Measurements from ENCODE around the gene PNN.
"Not testable (repeated sequence)": the region's sequence is repeated elsewhere in the genome, so short reads cannot be mapped to it uniquely, and the experiment has no call there.

Gene PNN

DNA sequence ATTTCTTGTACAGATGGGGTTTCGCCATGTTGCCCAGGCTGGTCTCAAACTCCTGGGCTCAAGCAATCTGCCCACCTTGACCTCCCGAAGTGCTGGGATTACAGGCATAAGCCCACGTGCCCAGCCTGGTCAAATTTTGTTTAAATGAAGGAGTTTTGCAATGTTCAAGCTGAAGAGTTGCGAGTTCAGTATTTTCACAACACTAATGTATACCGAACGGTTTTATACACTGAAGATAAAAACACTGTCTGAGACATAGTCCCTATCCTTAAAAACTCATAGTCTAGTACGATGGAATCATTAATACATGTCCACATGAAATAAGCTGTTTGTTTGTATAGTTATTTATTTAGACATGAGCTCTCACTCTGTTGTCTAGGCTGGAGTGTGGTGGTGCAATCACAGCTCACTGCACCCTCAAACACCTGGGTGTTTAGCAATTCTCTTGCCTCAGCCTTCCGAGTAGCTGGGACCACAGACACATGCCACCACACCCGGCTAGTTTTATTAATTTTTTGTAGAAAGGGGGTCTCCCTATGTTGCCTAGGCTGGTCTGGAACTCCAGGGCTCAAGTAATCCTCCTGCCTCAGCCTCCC, 20.4 kb upstream of the PNN start:
- Histone ChIP-seq H3K27me3 (replicated peaks) (no peaks in the 10 kb centered on the region), H3K27ac (no peak overlapping the region), H3K36me3 (replicated peaks) (peaks cover 22% of the 10 kb centered on the region), H3K4me3 (ENCODE audit: low read depth, low read length) (no peak overlapping the region)
- in situ Hi-C loops (cut with HindIII; ENCODE audit: low pct_ligation_motif_present, low sequenced_read_pairs) = no loop called here
- TF ChIP-seq, protein P1, sequence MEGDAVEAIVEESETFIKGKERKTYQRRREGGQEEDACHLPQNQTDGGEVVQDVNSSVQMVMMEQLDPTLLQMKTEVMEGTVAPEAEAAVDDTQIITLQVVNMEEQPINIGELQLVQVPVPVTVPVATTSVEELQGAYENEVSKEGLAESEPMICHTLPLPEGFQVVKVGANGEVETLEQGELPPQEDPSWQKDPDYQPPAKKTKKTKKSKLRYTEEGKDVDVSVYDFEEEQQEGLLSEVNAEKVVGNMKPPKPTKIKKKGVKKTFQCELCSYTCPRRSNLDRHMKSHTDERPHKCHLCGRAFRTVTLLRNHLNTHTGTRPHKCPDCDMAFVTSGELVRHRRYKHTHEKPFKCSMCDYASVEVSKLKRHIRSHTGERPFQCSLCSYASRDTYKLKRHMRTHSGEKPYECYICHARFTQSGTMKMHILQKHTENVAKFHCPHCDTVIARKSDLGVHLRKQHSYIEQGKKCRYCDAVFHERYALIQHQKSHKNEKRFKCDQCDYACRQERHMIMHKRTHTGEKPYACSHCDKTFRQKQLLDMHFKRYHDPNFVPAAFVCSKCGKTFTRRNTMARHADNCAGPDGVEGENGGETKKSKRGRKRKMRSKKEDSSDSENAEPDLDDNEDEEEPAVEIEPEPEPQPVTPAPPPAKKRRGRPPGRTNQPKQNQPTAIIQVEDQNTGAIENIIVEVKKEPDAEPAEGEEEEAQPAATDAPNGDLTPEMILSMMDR (IDR thresholded peaks at IDR 0.05; ENCODE audit: low read depth, low read length, missing control alignments) = no peak
- no peak for DNase-seq

DNA sequence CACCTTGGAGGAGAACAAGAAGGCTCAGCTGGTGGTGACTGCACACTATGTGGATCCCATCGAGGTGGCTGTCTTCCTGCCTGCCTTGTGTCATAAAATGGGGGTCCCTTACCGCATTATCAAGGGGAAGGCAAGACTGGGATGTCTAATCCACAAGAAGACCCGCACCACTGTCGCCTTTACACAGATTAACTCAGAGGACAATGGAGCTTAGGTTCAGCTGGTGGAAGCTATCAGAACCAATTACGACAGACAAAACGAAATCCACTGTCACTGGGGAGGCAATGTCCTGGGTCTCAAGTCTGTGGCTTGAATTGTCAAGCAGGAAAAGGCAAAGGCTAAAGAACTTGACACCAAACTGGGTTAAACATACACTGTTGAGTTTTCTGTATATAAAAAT, 17.6 kb upstream of the PNN start:
- H3K4me3 ChIP-seq (ENCODE audit: low read depth, low read length) = no peak overlapping the region
- TF ChIP-seq, protein P1 (IDR thresholded peaks at IDR 0.05; ENCODE audit: low read depth, low read length, missing control alignments) = no peak
- DNase-seq = no peak
- H3K27me3 ChIP-seq (replicated peaks) = no peaks in the 10 kb centered on the region
- H3K36me3 ChIP-seq (replicated peaks) = peaks cover 13% of the 10 kb centered on the region
- no peak overlapping the region for H3K27ac ChIP-seq
- in situ Hi-C loops (cut with HindIII; ENCODE audit: low pct_ligation_motif_present, low sequenced_read_pairs) = no loop called here

DNA sequence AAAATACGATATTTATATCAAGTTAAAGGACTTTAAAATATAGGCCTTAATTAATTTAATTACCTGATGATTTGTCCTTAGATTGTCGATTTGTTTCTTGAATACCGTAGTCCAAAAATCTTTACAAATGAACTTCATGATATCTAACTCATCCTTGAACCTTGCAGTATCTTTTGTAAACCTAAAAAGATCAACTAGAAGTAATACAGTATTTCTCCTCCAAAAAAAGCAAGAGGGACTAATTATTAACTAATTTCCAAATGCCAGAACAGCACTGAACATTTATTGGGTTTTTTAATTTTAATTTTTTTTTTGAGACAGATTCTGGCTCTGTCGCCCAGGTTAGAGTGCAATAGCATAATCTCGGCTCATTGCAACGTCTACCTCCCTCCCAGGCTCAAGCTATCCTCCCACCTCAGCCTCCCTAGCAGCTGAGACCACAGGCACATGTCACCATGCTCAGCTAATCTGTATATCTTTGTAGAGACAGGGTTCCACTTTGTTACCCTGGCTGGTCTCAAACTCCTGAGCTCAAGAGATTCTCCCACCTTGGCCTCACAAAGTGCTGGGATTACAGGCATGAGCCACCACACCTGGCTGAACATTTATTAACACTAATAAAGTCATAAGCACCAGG, 16.7 kb upstream of the PNN start:
- no peak for DNase-seq
- no peaks in the 10 kb centered on the region for H3K27me3 ChIP-seq (replicated peaks)
- H3K4me3 ChIP-seq (ENCODE audit: low read depth, low read length) = no peak overlapping the region
- no peak overlapping the region for H3K27ac ChIP-seq
- in situ Hi-C loops (cut with HindIII; ENCODE audit: low pct_ligation_motif_present, low sequenced_read_pairs) = no loop called here
- TF ChIP-seq, protein P1 (IDR thresholded peaks at IDR 0.05; ENCODE audit: low read depth, low read length, missing control alignments) = no peak
- peaks cover 15% of the 10 kb centered on the region for H3K36me3 ChIP-seq (replicated peaks)

DNA sequence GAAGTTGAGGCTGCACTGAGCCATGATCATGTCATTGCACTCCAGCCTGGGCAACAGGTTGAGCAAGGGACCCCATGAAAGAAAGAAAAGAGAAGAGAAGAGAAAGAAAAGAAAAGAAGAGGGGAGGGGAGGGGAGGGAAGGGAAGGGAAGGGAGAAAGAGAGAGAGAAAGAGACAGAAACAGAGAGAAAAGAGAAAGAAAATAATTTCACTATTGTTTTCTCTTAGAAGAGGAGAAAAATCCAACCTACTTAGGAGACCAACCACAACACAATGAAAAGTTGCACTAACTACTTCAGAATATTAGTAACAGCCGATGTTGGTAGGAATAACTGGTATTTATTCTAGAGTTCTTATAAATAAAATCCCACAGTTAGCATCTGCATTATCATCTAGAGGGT, 14.6 kb upstream of the PNN start:
- in situ Hi-C loops (cut with HindIII; ENCODE audit: low pct_ligation_motif_present, low sequenced_read_pairs) = no loop called here
- DNase-seq = no peak
- Histone ChIP-seq H3K36me3 (replicated peaks) (peaks cover 16% of the 10 kb centered on the region), H3K27me3 (replicated peaks) (no peaks in the 10 kb centered on the region), H3K27ac (no peak overlapping the region), H3K4me3 (ENCODE audit: low read depth, low read length) (no peak overlapping the region)
- TF ChIP-seq, protein P1 (IDR thresholded peaks at IDR 0.05; ENCODE audit: low read depth, low read length, missing control alignments) = no peak

DNA sequence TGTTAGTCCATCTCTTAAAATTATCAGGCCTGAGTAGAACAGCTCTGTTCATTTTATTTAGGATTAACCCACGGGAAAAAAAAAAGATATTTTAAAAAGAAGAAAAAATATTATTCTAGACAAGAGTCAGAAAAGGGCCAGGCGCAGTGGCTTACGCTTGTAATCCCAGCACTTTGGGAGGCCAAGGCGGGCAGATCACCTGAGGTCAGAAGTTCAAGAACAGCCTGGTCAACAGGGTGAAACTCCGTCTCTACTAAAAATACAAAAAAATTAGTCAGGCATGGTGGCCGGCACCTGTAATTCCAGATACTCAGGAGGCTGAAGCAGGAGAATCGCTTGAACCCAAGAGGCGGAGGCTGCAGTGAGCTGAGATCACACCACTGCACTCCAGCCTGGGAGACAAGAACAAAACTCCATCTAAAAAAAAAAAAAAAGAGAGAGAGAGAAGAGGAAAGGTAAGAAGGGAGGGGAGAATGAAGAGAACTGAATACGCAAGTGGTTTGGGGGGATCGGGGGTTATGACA, 7.2 kb upstream of the PNN start:
- in situ Hi-C loops (cut with HindIII; ENCODE audit: low pct_ligation_motif_present, low sequenced_read_pairs); H3K27me3 ChIP-seq (replicated peaks); DNase-seq; H3K27ac ChIP-seq; H3K4me3 ChIP-seq (ENCODE audit: low read depth, low read length); H3K36me3 ChIP-seq (replicated peaks): not testable (repeated sequence)

DNA sequence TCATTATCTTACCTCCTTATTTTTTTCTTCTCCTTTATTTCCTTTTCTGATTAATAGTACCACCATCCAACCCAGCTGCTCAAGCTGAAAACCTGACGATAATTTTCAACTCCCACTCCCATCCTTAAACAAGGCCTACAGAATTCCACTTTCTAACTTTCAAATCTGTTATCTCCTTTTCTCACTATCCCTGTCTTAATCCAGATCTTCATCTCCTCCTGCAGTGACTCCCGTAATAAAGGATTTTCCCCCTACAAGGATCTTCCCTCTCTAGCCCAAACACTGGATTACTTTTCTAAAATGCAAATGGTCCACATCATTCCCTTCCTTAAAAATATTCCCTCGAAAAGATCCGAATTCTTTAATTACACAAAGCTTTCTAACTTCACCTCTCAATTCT, 6.5 kb upstream of the PNN start:
- peak overlapping the region; percentile 96 for H3K4me3 ChIP-seq (ENCODE audit: low read depth, low read length)
- peaks cover 4% of the 10 kb centered on the region for H3K36me3 ChIP-seq (replicated peaks)
- TF ChIP-seq, protein P1 (IDR thresholded peaks at IDR 0.05; ENCODE audit: low read depth, low read length, missing control alignments) = no peak
- in situ Hi-C loops (cut with HindIII; ENCODE audit: low pct_ligation_motif_present, low sequenced_read_pairs) = no loop called here
- DNase-seq = no peak
- H3K27ac ChIP-seq = no peak overlapping the region
- no peaks in the 10 kb centered on the region for H3K27me3 ChIP-seq (replicated peaks)

Measured in brain microvascular endothelial cell (primary cell).